AG10803 (cell line): ENCODE data around the gene RERE.

Experiments
- DNase-seq: peaks from one replicate; pipeline ENCODE4 v3.0.0; 2010; ENCODE audit warnings: low read depth
- H3K4me3 ChIP-seq: 2 replicates; pipeline ENCODE4 v1.5.1; 2011; ENCODE audit warnings: mild to moderate bottlenecking, low read length, control low read depth
- TF ChIP-seq, protein P1 (sequence below): conservative IDR thresholded peaks from 2 replicates; pipeline ENCODE4 v1.5.1; 2011; ENCODE audit warnings: mild to moderate bottlenecking, low read length, control low read depth, inconsistent platforms

The RERE gene

DNA sequence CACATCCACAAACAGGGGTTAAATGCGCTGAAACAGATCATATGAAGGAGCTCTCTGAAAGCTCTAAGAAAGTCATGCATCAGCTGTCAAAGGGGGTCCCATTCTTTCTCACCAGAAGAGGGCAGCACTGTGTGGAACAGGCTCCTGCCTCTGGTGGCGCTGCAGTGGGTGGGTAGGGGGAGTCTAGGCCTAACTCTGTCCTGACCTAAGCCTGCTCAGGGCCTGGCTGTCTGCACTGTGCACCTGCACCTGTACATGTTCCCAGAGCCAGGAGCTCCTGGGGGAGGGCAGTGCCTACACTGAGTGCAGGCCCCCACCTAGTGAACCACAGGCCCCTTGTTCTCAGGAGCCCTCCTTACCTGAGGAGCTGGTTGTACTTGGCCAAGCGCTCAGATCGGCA lies 45.1 kb upstream of the RERE start:
- no peak overlapping the region for H3K4me3 ChIP-seq
- TF ChIP-seq, protein P1, sequence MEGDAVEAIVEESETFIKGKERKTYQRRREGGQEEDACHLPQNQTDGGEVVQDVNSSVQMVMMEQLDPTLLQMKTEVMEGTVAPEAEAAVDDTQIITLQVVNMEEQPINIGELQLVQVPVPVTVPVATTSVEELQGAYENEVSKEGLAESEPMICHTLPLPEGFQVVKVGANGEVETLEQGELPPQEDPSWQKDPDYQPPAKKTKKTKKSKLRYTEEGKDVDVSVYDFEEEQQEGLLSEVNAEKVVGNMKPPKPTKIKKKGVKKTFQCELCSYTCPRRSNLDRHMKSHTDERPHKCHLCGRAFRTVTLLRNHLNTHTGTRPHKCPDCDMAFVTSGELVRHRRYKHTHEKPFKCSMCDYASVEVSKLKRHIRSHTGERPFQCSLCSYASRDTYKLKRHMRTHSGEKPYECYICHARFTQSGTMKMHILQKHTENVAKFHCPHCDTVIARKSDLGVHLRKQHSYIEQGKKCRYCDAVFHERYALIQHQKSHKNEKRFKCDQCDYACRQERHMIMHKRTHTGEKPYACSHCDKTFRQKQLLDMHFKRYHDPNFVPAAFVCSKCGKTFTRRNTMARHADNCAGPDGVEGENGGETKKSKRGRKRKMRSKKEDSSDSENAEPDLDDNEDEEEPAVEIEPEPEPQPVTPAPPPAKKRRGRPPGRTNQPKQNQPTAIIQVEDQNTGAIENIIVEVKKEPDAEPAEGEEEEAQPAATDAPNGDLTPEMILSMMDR: peak; percentile 62
- DNase-seq: no peak

DNA sequence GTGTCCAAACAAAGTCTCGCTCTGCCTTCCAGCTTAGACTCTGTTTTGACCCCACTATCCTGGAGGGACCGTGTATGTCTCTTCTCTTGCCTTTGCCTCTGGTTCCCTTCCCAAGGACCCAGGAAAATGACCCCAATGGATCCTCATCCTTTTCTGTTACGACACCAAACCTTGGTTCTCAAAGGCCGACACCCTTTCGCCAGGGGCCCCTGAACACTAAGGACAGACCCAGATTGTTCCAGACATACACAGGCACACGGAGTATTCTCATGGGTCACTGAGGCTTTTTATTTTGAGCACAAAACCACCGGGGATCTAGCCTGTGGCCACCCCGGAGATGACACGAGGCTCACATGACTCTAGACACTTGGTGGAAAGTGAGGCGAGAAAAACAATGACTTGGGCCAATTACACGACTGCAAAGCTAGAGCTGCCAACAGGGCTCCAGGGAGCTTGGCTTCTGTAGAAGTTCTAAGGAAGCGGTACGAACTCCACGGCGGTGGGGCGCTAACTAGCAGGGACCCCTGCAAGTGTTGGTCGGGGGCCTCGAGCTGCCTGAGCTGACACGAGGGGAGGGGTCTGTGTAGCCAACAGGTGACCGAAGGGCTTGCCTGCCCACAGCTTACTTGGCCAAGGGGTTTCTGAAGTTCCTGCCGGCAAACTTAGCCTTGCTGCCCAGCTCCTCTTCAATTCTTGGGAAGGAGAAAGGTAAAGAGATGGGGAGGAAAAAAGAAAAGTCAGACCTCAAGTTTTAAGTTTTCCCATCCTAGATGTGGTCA lies 43.5 kb upstream of the RERE start:
- TF ChIP-seq, protein P1: no peak
- no peak overlapping the region for H3K4me3 ChIP-seq
- no peak for DNase-seq

DNA sequence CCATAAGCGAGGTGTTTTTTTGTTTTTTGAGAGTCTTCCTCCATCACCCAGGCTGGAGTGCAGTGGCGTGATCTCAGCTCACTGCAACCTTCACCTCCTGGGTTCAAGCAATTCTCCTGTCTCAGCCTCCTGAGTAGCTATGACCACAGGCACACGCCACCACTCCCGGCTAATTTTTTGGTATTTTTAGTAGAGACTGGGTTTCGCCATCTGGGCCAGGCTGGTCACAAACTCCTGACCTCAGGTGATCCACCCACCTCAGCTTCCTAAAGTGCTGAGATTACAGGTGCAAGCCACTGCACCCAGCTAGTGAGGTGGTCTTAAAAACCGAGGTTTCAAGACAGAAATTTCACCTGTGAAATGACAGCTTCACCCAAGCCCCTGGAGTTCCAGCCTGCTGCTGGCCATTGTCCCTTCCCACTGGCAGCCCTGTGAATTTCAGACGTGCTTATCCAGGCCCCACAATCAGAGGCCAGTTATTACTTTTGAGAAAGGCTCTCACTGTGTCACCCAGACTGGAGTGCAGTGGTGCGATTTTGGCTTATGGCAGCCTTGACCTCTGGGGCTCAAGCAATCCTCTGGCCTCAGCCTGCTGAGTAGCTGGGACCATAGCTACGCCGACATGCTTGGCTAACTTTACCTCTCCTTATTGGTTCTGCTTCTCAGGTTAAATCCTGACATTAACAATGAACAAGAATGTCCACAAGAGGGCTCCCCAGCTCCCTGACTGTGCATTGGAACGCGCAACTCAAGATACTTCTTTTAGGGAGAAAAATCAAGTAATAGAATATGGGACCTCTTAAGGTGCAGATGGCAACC lies 41.7 kb upstream of the RERE start:
- no peak overlapping the region for H3K4me3 ChIP-seq
- TF ChIP-seq, protein P1: peak; percentile 68
- peak; percentile 57 for DNase-seq

DNA sequence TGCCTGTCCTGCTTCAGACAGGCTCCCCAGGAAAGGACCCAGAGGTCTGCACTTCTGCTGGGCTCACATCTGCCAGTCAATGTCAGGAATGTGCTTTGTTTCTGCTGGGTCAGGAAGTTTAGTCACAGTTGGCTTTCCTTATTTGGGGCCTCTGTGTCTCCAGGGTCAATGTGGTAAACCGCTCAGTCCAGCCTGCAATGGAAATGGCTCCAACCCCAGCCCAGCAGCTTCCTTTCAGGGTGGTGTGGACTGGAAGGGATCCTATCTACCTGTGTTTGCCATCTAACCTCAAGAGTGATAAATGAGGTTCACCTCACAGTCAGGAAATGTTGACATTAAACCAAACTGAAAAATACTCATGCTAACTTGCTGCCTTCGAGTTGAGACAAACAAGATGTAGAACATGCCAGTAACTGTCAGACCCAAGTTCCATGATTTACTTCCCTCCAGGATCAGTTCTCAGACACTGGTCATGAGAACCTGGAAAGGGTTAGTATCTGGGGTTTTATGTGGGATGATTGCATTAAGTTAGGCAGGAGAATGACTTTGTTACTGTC lies 40.8 kb upstream of the RERE start:
- no peak overlapping the region for H3K4me3 ChIP-seq
- peak; percentile 45 for DNase-seq
- TF ChIP-seq, protein P1: no peak

DNA sequence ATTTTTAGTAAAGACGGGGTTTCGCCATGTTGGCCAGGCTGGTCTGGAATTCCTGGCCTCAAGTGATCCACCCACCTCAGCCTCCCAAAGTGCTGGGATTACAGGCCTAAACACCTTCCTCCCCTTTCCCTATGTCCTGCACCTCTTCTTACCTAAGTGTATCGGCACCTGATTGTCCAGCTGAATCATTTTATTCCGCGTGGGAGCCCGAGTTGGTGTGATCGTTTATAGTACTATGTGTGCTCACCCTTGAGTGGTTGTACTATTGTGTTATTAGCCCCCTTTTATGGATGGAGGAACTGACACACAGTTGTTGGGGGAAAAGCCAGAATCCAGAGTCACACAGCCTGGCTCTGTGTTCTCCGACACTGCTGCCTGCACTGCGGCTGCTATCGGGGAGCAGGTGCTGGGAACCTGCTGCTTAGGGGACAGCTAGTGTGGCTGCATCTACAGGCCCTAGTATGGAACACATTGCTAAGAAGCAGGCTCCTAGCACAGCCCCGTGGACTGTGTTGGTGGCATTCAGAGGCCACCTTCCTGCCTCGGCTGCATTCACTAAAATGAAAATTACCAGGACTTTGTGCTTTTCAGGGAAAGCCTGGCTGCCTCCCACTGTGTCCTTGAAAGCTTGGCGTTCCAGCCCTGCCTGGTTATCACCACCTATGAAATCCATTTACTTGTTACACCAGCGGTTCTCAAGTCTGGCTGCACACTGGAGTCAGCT lies 39.4 kb upstream of the RERE start:
- no peak for DNase-seq
- TF ChIP-seq, protein P1: no peak
- no peak overlapping the region for H3K4me3 ChIP-seq

DNA sequence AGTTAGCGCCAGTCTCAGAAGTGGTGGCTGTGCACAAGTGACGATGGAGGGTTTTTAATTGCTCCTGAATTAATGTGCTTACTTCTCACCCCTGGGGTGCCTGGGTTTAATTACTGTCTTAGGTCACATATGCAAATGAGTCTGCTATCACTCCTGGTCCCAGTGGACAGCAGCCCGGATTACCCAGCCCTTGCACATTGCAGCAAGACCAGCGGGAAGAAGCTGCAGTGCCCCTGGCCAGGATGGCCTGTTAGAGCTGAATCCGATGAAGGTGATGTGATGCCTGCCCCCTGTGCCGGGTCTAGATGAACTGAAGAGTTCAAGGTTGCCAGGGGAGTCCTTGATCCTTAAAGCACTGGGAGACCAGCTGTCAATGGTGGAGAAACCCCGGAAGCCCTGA lies 36.8 kb upstream of the RERE start:
- no peak overlapping the region for H3K4me3 ChIP-seq
- TF ChIP-seq, protein P1: no peak
- no peak for DNase-seq
